ENCODE results near the gene DPPA2. TPM values are rescaled to one million over a fixed set of nuclear protein-coding genes. Genes with fewer than 3 reads are reported as not detected.

DPPA2 gene
- total RNA-seq, 1 experiment from 2014 or later, result not detected

- Histone ChIP-seq H3K9me3 (ENCODE audit: control insufficient read depth, insufficient read depth, low read depth, low read length) (no peaks in the 10 kb centered on the region), H3K4me1 (ENCODE audit: control insufficient read depth, insufficient read depth, low read length) (no peaks in the 10 kb centered on the region), H3K36me3 (ENCODE audit: control insufficient read depth, insufficient read depth, low read length) (no peaks in the 10 kb centered on the region), H3K27ac (ENCODE audit: low read length) (no peak overlapping the region), H3K27me3 (ENCODE audit: control insufficient read depth, insufficient read depth, low read length) (no peaks in the 10 kb centered on the region), H3K4me3 (ENCODE audit: low read depth in 2 of 2, low read length in 2 of 2) (no peak overlapping the region)
- in situ Hi-C loops (cut with HindIII; ENCODE audit: low pct_unique_long_range_greater_than_20kb, low sequenced_read_pairs), result no loop called here
- no TSS peak for BruUV-seq (replicated peaks)
- POLR2A ChIA-PET, result no interaction called here
- intact Hi-C loops (cut with micrococcal nuclease; ENCODE audit: unreplicated experiment), result no loop called here
- no peak for ATAC-seq
- CTCF ChIA-PET, result no interaction called here
- DNase-seq (ENCODE audit: low read depth, low spot score), result no peak
- TF ChIP-seq REST (IDR thresholded peaks at IDR 0.05; ENCODE audit: insufficient read depth in 1 of 2, low read depth in 2 of 2, low read length in 1 of 2), result no peak
- TF ChIP-seq POLR2AphosphoS5 (IDR thresholded peaks at IDR 0.05; ENCODE audit: low read depth, low read length), result no peak
- no peak for TF ChIP-seq TCF7L2 (IDR thresholded peaks at IDR 0.05; ENCODE audit: low read depth, low read length)
- TF ChIP-seq, protein P1, sequence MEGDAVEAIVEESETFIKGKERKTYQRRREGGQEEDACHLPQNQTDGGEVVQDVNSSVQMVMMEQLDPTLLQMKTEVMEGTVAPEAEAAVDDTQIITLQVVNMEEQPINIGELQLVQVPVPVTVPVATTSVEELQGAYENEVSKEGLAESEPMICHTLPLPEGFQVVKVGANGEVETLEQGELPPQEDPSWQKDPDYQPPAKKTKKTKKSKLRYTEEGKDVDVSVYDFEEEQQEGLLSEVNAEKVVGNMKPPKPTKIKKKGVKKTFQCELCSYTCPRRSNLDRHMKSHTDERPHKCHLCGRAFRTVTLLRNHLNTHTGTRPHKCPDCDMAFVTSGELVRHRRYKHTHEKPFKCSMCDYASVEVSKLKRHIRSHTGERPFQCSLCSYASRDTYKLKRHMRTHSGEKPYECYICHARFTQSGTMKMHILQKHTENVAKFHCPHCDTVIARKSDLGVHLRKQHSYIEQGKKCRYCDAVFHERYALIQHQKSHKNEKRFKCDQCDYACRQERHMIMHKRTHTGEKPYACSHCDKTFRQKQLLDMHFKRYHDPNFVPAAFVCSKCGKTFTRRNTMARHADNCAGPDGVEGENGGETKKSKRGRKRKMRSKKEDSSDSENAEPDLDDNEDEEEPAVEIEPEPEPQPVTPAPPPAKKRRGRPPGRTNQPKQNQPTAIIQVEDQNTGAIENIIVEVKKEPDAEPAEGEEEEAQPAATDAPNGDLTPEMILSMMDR (IDR thresholded peaks at IDR 0.05), result no peak
- TF ChIP-seq SIN3A (IDR thresholded peaks at IDR 0.05; ENCODE audit: borderline replicate concordance, insufficient read depth, low read depth, low read length), result no peak
These were observed 36.7 kb upstream of the DPPA2 start for GRCh38 chr3:109353057-109353456.

- ChIA-PET CTCF (no interaction called here), POLR2A (no interaction called here)
- no peak for DNase-seq (ENCODE audit: low read depth, low spot score)
- Histone ChIP-seq H3K9me3 (ENCODE audit: control insufficient read depth, insufficient read depth, low read depth, low read length) (no peaks in the 10 kb centered on the region), H3K36me3 (ENCODE audit: control insufficient read depth, insufficient read depth, low read length) (no peaks in the 10 kb centered on the region), H3K27ac (ENCODE audit: low read length) (no peak overlapping the region), H3K27me3 (ENCODE audit: control insufficient read depth, insufficient read depth, low read length) (no peaks in the 10 kb centered on the region), H3K4me1 (ENCODE audit: control insufficient read depth, insufficient read depth, low read length) (no peaks in the 10 kb centered on the region), H3K4me3 (ENCODE audit: low read depth in 2 of 2, low read length in 2 of 2) (no peak overlapping the region)
- ATAC-seq, result no peak
- intact Hi-C loops (cut with micrococcal nuclease; ENCODE audit: unreplicated experiment) (no loop called here), in situ Hi-C loops (cut with HindIII; ENCODE audit: low pct_unique_long_range_greater_than_20kb, low sequenced_read_pairs) (no loop called here)
- BruUV-seq (replicated peaks), result no TSS peak
- TF ChIP-seq REST (IDR thresholded peaks at IDR 0.05; ENCODE audit: insufficient read depth in 1 of 2, low read depth in 2 of 2, low read length in 1 of 2) (no peak), POLR2AphosphoS5 (IDR thresholded peaks at IDR 0.05; ENCODE audit: low read depth, low read length) (no peak), SIN3A (IDR thresholded peaks at IDR 0.05; ENCODE audit: borderline replicate concordance, insufficient read depth, low read depth, low read length) (no peak), TCF7L2 (IDR thresholded peaks at IDR 0.05; ENCODE audit: low read depth, low read length) (no peak)
- TF ChIP-seq, protein P1 (IDR thresholded peaks at IDR 0.05), result no peak
These were observed 34.9 kb upstream of the DPPA2 start for GRCh38 chr3:109351231-109351630.

All from Panc1 (cell line).